HepG2 (cell line): Measurements from ENCODE around the gene SLC22A7. TPM values are rescaled to one million over a fixed set of nuclear protein-coding genes. Genes with fewer than 3 reads are reported as not detected.

Source experiments
- ERF ChIP-seq: IDR thresholded peaks from 2 replicates; pipeline ENCODE4 v1.6.1; 2018; ENCODE audit warnings: missing biosample characterization, missing genetic modification reagents
- RFX3 ChIP-seq: IDR thresholded peaks from 2 replicates; pipeline ENCODE4 v1.6.1; 2016; ENCODE audit warnings: missing biosample characterization, missing genetic modification reagents
- SP5 ChIP-seq: IDR thresholded peaks from 2 replicates; pipeline ENCODE4 v1.6.1; 2016; ENCODE audit warnings: low read depth, borderline replicate concordance
- ZNF10 ChIP-seq: sonication (generic); formaldehyde crosslinking; IDR thresholded peaks from 2 replicates; pipeline ENCODE4 v1.4.0; 2020; ENCODE audit warnings: mild to moderate bottlenecking, low read depth, missing genetic modification reagents, borderline replicate concordance
- ZNF160 ChIP-seq: sonication (generic); formaldehyde crosslinking; IDR thresholded peaks from 2 replicates; pipeline ENCODE4 v1.8.0; 2022; ENCODE audit warnings: mild to moderate bottlenecking, inconsistent platforms, missing genetic modification reagents
- ZNF432 ChIP-seq: sonication (generic); formaldehyde crosslinking; IDR thresholded peaks from 2 replicates; pipeline ENCODE4 v1.5.0; 2020; ENCODE audit warnings: missing genetic modification reagents, mild to moderate bottlenecking, borderline replicate concordance
- polyA plus RNA-seq, 8 experiments: library from polyadenylated mRNA; depleted of rRNA in 3 of 8; stranded (reverse) in 7 of 8; unstranded in 1 of 8; fragments of >200 nt; fragmentation: Illumina TruSeq in 4 of 8; extraction: Trizol in 4 of 8; gene quantifications; 2 replicates each; pipeline versions ENCODE4 v1.2.1 to v1.2.3, GENCODE V29; 2011 to 2016; ENCODE audit warnings: low read depth in 4 of 8, missing spikeins in 1 of 8, mixed read lengths in 1 of 8; ENCODE audit not compliant: insufficient read depth in 1 of 8
- total RNA-seq, 5 experiments: library from RNA; depleted of rRNA; stranded (reverse); fragments of >200 nt; fragmentation: Illumina TruSeq; extraction: Trizol; gene quantifications; 2 replicates each; pipeline ENCODE4 v1.2.3, GENCODE V29; 2016; ENCODE audit warnings: low read depth in 1 of 5
- TF ChIP-seq, protein P1 (sequence below), 2 experiments: sonication (generic) in 1 of 2; formaldehyde crosslinking in 1 of 2; IDR thresholded peaks; 2 replicates each; pipeline versions ENCODE4 v1.4.0 to v1.6.1; 2018 to 2020; ENCODE audit warnings: missing genetic modification reagents in 2 of 2, borderline replicate concordance in 1 of 2, low read depth in 1 of 2, mild to moderate bottlenecking in 1 of 2, missing biosample characterization in 1 of 2
- TF ChIP-seq, protein P2 (sequence below): sonication (generic); formaldehyde crosslinking; IDR thresholded peaks from 2 replicates; pipeline ENCODE4 v1.8.0; 2022; ENCODE audit warnings: mild to moderate bottlenecking, missing genetic modification reagents, borderline replicate concordance
- TF ChIP-seq, protein P3 (sequence below): sonication (generic); formaldehyde crosslinking; conservative IDR thresholded peaks from 2 replicates; pipeline ENCODE4 v1.8.0; 2022; ENCODE audit warnings: mild to moderate bottlenecking, moderate library complexity, missing genetic modification reagents
- TF ChIP-seq, protein P4 (sequence below): IDR thresholded peaks from 2 replicates; pipeline ENCODE4 v1.6.1; 2016; ENCODE audit warnings: missing compliant biosample characterization, missing genetic modification reagents, borderline replicate concordance
- TF ChIP-seq, protein P5 (sequence below): sonication (generic); formaldehyde crosslinking; IDR thresholded peaks from 2 replicates; pipeline ENCODE4 v1.5.1; 2020; ENCODE audit warnings: mild to moderate bottlenecking, missing genetic modification reagents, moderate library complexity
- TF ChIP-seq, protein P6 (sequence below): sonication (generic); formaldehyde crosslinking; IDR thresholded peaks from 2 replicates; pipeline ENCODE4 v1.4.0; 2020; ENCODE audit warnings: missing genetic modification reagents, low read depth, mild to moderate bottlenecking, borderline replicate concordance

Gene SLC22A7
- total and polyA plus RNA-seq, 2 of the 13 experiments (the other 11 are each of a cell fraction or from before 2014, with no cell fraction given), result 5.3 to 22.6 TPM

DNA sequence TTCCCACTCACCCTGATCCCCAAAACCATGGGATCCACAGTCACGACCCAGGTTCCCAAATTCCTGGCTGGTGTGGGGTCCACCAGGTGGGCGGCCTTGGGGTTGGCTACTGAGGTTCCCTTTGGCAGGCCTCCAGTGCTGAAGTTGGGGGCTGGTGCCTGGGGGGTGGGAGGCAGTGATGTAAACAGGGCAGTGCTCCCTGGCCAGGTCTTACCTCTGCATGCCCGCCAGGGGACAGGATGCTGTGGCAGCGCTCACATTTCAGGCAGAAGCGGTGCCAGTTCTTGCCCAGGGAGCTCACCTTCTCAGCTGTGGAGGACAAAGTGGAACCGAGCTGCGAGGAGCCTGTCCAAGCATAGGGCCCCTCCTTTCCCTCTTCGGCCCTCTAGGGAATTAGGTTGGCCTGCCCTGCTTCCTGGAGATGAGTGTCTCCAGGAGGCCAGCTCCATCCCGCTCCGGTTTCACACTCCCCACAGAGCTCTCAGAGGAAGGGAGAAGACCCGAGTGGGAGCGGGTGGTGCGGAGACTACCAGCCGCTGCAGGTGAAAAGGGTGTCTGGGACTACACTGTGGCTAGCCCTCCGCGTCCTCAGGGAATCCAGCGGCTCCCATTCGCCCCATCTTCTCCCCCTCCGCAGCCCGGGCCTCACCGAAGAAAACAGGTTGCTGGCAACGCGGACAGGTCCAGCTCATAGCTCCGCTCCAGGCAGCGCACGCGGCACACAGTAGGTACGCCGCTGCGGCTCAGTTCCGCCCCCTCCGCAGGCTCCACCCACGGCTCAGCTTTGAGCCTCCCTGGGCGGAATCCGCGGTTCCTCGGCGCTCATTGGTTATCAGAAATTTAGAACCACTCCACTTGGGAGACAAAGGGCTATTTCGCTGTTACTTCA is 10.3 kb downstream of the SLC22A7 start, which contains the start of gene CRIP3 (continued):
- TF ChIP-seq, protein P1, sequence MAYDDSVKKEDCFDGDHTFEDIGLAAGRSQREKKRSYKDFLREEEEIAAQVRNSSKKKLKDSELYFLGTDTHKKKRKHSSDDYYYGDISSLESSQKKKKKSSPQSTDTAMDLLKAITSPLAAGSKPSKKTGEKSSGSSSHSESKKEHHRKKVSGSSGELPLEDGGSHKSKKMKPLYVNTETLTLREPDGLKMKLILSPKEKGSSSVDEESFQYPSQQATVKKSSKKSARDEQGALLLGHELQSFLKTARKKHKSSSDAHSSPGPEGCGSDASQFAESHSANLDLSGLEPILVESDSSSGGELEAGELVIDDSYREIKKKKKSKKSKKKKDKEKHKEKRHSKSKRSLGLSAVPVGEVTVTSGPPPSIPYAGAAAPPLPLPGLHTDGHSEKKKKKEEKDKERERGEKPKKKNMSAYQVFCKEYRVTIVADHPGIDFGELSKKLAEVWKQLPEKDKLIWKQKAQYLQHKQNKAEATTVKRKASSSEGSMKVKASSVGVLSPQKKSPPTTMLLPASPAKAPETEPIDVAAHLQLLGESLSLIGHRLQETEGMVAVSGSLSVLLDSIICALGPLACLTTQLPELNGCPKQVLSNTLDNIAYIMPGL (CRISPR knock-in tag; IDR thresholded peaks at IDR 0.05; ENCODE audit: borderline replicate concordance in 1 of 2, low read depth in 1 of 2), result peak in 1 of 2 experiments; percentile 31; a peak in 2 of 4 replicates
- 0 out of 2 replicates have a peak, but pooled peaks have one; percentile 31 for TF ChIP-seq ERF (CRISPR knock-in tag)
- TF ChIP-seq, protein P2, sequence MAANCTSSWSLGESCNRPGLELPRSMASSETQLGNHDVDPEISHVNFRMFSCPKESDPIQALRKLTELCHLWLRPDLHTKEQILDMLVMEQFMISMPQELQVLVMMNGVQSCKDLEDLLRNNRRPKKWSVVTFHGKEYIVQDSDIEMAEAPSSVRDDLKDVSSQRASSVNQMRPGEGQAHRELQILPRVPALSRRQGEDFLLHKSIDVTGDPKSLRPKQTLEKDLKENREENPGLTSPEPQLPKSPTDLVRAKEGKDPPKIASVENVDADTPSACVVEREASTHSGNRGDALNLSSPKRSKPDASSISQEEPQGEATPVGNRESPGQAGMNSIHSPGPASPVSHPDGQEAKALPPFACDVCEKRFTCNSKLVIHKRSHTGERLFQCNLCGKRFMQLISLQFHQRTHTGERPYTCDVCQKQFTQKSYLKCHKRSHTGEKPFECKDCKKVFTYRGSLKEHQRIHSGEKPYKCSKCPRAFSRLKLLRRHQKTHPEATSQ (CRISPR knock-in tag), result no peak
- TF ChIP-seq, protein P3, sequence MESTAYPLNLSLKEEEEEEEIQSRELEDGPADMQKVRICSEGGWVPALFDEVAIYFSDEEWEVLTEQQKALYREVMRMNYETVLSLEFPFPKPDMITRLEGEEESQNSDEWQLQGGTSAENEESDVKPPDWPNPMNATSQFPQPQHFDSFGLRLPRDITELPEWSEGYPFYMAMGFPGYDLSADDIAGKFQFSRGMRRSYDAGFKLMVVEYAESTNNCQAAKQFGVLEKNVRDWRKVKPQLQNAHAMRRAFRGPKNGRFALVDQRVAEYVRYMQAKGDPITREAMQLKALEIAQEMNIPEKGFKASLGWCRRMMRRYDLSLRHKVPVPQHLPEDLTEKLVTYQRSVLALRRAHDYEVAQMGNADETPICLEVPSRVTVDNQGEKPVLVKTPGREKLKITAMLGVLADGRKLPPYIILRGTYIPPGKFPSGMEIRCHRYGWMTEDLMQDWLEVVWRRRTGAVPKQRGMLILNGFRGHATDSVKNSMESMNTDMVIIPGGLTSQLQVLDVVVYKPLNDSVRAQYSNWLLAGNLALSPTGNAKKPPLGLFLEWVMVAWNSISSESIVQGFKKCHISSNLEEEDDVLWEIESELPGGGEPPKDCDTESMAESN, result no peak; the same call in 1 of the 2 replicates
- TF ChIP-seq, protein P4, sequence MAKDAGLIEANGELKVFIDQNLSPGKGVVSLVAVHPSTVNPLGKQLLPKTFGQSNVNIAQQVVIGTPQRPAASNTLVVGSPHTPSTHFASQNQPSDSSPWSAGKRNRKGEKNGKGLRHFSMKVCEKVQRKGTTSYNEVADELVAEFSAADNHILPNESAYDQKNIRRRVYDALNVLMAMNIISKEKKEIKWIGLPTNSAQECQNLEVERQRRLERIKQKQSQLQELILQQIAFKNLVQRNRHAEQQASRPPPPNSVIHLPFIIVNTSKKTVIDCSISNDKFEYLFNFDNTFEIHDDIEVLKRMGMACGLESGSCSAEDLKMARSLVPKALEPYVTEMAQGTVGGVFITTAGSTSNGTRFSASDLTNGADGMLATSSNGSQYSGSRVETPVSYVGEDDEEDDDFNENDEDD (CRISPR knock-in tag), result peak; percentile 17; the same call in 1 of the 2 replicates
- peak; percentile 72; the same call in 1 of the 2 replicates for TF ChIP-seq ZNF160 (CRISPR knock-in tag)
- TF ChIP-seq ZNF10 (CRISPR knock-in tag), result no peak
- TF ChIP-seq SP5 (CRISPR knock-in tag), result no peak
- TF ChIP-seq, protein P5, sequence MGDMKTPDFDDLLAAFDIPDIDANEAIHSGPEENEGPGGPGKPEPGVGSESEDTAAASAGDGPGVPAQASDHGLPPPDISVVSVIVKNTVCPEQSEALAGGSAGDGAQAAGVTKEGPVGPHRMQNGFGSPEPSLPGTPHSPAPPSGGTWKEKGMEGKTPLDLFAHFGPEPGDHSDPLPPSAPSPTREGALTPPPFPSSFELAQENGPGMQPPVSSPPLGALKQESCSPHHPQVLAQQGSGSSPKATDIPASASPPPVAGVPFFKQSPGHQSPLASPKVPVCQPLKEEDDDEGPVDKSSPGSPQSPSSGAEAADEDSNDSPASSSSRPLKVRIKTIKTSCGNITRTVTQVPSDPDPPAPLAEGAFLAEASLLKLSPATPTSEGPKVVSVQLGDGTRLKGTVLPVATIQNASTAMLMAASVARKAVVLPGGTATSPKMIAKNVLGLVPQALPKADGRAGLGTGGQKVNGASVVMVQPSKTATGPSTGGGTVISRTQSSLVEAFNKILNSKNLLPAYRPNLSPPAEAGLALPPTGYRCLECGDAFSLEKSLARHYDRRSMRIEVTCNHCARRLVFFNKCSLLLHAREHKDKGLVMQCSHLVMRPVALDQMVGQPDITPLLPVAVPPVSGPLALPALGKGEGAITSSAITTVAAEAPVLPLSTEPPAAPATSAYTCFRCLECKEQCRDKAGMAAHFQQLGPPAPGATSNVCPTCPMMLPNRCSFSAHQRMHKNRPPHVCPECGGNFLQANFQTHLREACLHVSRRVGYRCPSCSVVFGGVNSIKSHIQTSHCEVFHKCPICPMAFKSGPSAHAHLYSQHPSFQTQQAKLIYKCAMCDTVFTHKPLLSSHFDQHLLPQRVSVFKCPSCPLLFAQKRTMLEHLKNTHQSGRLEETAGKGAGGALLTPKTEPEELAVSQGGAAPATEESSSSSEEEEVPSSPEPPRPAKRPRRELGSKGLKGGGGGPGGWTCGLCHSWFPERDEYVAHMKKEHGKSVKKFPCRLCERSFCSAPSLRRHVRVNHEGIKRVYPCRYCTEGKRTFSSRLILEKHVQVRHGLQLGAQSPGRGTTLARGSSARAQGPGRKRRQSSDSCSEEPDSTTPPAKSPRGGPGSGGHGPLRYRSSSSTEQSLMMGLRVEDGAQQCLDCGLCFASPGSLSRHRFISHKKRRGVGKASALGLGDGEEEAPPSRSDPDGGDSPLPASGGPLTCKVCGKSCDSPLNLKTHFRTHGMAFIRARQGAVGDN, result peak; percentile 93
- TF ChIP-seq, protein P6, sequence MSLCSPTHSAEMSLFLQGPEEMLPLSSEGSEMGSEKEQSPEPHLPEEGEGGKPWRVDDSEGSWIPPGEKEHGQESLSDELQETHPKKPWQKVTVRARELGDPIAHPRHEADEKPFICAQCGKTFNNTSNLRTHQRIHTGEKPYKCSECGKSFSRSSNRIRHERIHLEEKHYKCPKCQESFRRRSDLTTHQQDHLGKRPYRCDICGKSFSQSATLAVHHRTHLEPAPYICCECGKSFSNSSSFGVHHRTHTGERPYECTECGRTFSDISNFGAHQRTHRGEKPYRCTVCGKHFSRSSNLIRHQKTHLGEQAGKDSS, result no peak
- 0 out of 2 replicates have a peak, but pooled peaks have one; percentile 5 for TF ChIP-seq RFX3 (CRISPR knock-in tag)
- peak; percentile 13; the same call in 1 of the 2 replicates for TF ChIP-seq ZNF432 (CRISPR knock-in tag)
